H9 (cell line): Measurements from ENCODE around the gene PCDHGA8. TPM values are rescaled to one million over a fixed set of nuclear protein-coding genes. Genes with fewer than 3 reads are reported as not detected.

Source experiments
- DNase-seq: peaks from one replicate; pipeline ENCODE4 v3.0.0-alpha.2; 2017
- H2AFZ ChIP-seq: one replicate; pipeline ENCODE4 v1.6.1; 2013; ENCODE audit warnings: mild to moderate bottlenecking, low read length, control low read depth, moderate library complexity
- H2AK5ac ChIP-seq: 2 replicates; pipeline ENCODE4 v1.6.1; 2013; ENCODE audit warnings: low read length, control low read depth, mixed read lengths; ENCODE audit not compliant: insufficient read length
- H2BK120ac ChIP-seq: one replicate; pipeline ENCODE4 v1.6.1; 2013; ENCODE audit warnings: low read depth, mild to moderate bottlenecking, low read length, control low read depth, inconsistent platforms; ENCODE audit not compliant: poor library complexity, severe bottlenecking
- H2BK12ac ChIP-seq: 2 replicates; pipeline ENCODE4 v1.6.1; 2013; ENCODE audit warnings: low read length, control low read depth, mixed read lengths, low read depth; ENCODE audit not compliant: insufficient read length
- H2BK15ac ChIP-seq: 2 replicates; pipeline ENCODE4 v1.6.1; 2013; ENCODE audit warnings: low read depth, low read length, control low read depth
- H2BK20ac ChIP-seq: one replicate; pipeline ENCODE4 v1.6.1; 2013; ENCODE audit warnings: low read depth, mild to moderate bottlenecking, low read length, control low read depth, inconsistent platforms; ENCODE audit not compliant: poor library complexity, severe bottlenecking
- H2BK5ac ChIP-seq: 2 replicates; pipeline ENCODE4 v1.6.1; 2013; ENCODE audit warnings: low read length, control low read depth, mixed read lengths; ENCODE audit not compliant: insufficient read length
- H3K14ac ChIP-seq: 2 replicates; pipeline ENCODE4 v1.6.1; 2013; ENCODE audit warnings: low read length, control low read depth; ENCODE audit not compliant: insufficient read depth
- H3K18ac ChIP-seq: 2 replicates; pipeline ENCODE4 v1.6.1; 2013; ENCODE audit warnings: low read depth, mild to moderate bottlenecking, mixed read lengths, low read length, control low read depth; ENCODE audit not compliant: insufficient read length
- H3K23ac ChIP-seq: 2 replicates; pipeline ENCODE4 v1.6.1; 2013; ENCODE audit warnings: low read length, control low read depth, mixed read lengths, low read depth; ENCODE audit not compliant: insufficient read length
- H3K23me2 ChIP-seq: 2 replicates; pipeline ENCODE4 v1.6.1; 2013; ENCODE audit warnings: low read depth, mild to moderate bottlenecking, mixed read lengths, low read length, control low read depth; ENCODE audit not compliant: insufficient read length, poor library complexity, severe bottlenecking
- H3K27ac ChIP-seq: 2 replicates; pipeline ENCODE4 v1.5.1; 2013; ENCODE audit warnings: low read length, control low read depth, mixed read lengths, low read depth; ENCODE audit not compliant: insufficient read length
- H3K27me3 ChIP-seq: 2 replicates; pipeline ENCODE4 v1.6.1; 2013; ENCODE audit warnings: low read length, control low read depth, inconsistent platforms; ENCODE audit not compliant: insufficient read depth
- H3K4ac ChIP-seq: 2 replicates; pipeline ENCODE4 v1.6.1; 2013; ENCODE audit warnings: low read depth, mild to moderate bottlenecking, control low read depth, inconsistent platforms, low read length, moderate library complexity
- H3K4me1 ChIP-seq: 2 replicates; pipeline ENCODE4 v1.6.1; 2013; ENCODE audit warnings: low read length, control low read depth, inconsistent platforms; ENCODE audit not compliant: insufficient read depth
- H3K4me2 ChIP-seq: 2 replicates; pipeline ENCODE4 v1.6.1; 2013; ENCODE audit warnings: low read length, control low read depth, mixed read lengths; ENCODE audit not compliant: insufficient read length, insufficient read depth
- H3K56ac ChIP-seq: 2 replicates; pipeline ENCODE4 v1.6.1; 2013; ENCODE audit warnings: low read depth, mild to moderate bottlenecking, mixed read lengths, low read length, control low read depth; ENCODE audit not compliant: insufficient read length
- H3K79me1 ChIP-seq: 2 replicates; pipeline ENCODE4 v1.6.1; 2013; ENCODE audit warnings: low read depth, mild to moderate bottlenecking, moderate library complexity, low read length, control low read depth, inconsistent platforms; ENCODE audit not compliant: insufficient read depth, poor library complexity, severe bottlenecking
- H3K79me2 ChIP-seq: 2 replicates; pipeline ENCODE4 v1.6.1; 2013; ENCODE audit warnings: low read length, control low read depth, inconsistent platforms; ENCODE audit not compliant: insufficient read depth
- H3K9ac ChIP-seq: 2 replicates; pipeline ENCODE4 v1.6.1; 2013; ENCODE audit warnings: low read length, control low read depth, mixed read lengths; ENCODE audit not compliant: insufficient read length; ENCODE audit errors: extremely low read depth
- H3K9me3 ChIP-seq: one replicate; pipeline ENCODE4 v1.6.1; 2013; ENCODE audit warnings: low read depth, low read length, inconsistent platforms; ENCODE audit not compliant: control insufficient read depth
- H3T11ph ChIP-seq: one replicate; pipeline ENCODE4 v1.6.1; 2013; ENCODE audit warnings: mild to moderate bottlenecking, low read length, control low read depth, inconsistent platforms
- H4K20me1 ChIP-seq: one replicate; pipeline ENCODE4 v1.6.1; 2013; ENCODE audit not compliant: control insufficient read depth, insufficient read length, insufficient read depth
- H4K5ac ChIP-seq: 2 replicates; pipeline ENCODE4 v1.6.1; 2013; ENCODE audit warnings: low read depth, mild to moderate bottlenecking, mixed read lengths, low read length, control low read depth; ENCODE audit not compliant: insufficient read length
- H4K8ac ChIP-seq: replicated peaks from 2 replicates; pipeline ENCODE4 v1.6.1; 2013; ENCODE audit warnings: low read length, control low read depth, mixed read lengths, low read depth; ENCODE audit not compliant: insufficient read length
- H4K91ac ChIP-seq: 2 replicates; pipeline ENCODE4 v1.6.1; 2013; ENCODE audit warnings: low read depth, mild to moderate bottlenecking, moderate library complexity, mixed read lengths, low read length, control low read depth; ENCODE audit not compliant: insufficient read length
- H3K27ac Mint-ChIP-seq, 3 experiments: 2 replicates in 2 of 3; 3 replicates in 1 of 3; pipeline ENCODE4 v1.8.0; 2020 to 2021; ENCODE audit warnings: mixed read lengths in 3 of 3, mild to moderate bottlenecking in 1 of 3, moderate library complexity in 1 of 3
- H3K27me3 Mint-ChIP-seq: 2 replicates; pipeline ENCODE4 v1.8.0; 2021; ENCODE audit warnings: low read depth, mild to moderate bottlenecking, moderate library complexity, mixed read lengths
- H3K36me3 Mint-ChIP-seq, 3 experiments: 2 replicates in 2 of 3; 3 replicates in 1 of 3; pipeline ENCODE4 v1.8.0; 2020 to 2021; ENCODE audit warnings: low read depth in 3 of 3, mixed read lengths in 3 of 3; ENCODE audit not compliant: insufficient read depth in 1 of 3
- H3K4me1 Mint-ChIP-seq, 2 experiments: 2 replicates each; pipeline ENCODE4 v1.8.0; 2020; ENCODE audit warnings: mixed read lengths in 2 of 2
- H3K4me3 Mint-ChIP-seq, 2 experiments: 2 replicates in 1 of 2; 3 replicates in 1 of 2; pipeline ENCODE4 v1.8.0; 2020 to 2021; ENCODE audit warnings: mild to moderate bottlenecking in 2 of 2, mixed read lengths in 2 of 2, moderate library complexity in 1 of 2
- H3K9me3 Mint-ChIP-seq, 2 experiments: 2 replicates in 1 of 2; 3 replicates in 1 of 2; pipeline ENCODE4 v1.8.0; 2020; ENCODE audit warnings: mild to moderate bottlenecking in 2 of 2, mixed read lengths in 2 of 2, moderate library complexity in 1 of 2
- CTCF ChIP-seq: fragments of 200-600 bp; sonication (generic); conservative IDR thresholded peaks from 3 replicates; pipeline ENCODE4 v1.8.0; 2021; ENCODE audit warnings: antibody characterized with exemption, mild to moderate bottlenecking
- WGBS: extraction: QIAGEN DNeasy Blood & Tissue Kit; methylation state at CpG from one replicate; pipeline ENCODE4 v1.1.7; 2013; ENCODE audit warnings: missing lambda C conversion rate, low lambda C conversion rate, mixed read lengths; ENCODE audit not compliant: insufficient read length; ENCODE audit errors: extremely low coverage; 5-methylcytosine and 5-hydroxymethylcytosine counted together
- total RNA-seq: library from RNA; stranded (reverse); gene quantifications from 2 replicates; pipeline ENCODE4 v1.2.1, GENCODE V29; 2021

Gene PCDHGA8
- total RNA-seq, 1 experiment from 2014 or later = 0.90 TPM

GRCh38 chr5:141388661-141389060 is 3.8 kb upstream of the PCDHGA8 start:
- WGBS = no CpG with 5 or more reads among the region's 10 CpGs
- Histone ChIP-seq H3K56ac (no peak overlapping the region), H3K4me2 (no peak overlapping the region), H2BK15ac (no peak overlapping the region), H3K4ac (no peak overlapping the region), H3K4me1 (0 out of 2 replicates have a peak, but pooled peaks cover 2% of the 10 kb centered on the region), H3K9ac (no peak overlapping the region), H3K23me2 (no peaks in the 10 kb centered on the region), H3K9me3 (peaks cover 41% of the 10 kb centered on the region), H4K5ac (no peak overlapping the region), H2AK5ac (no peak overlapping the region), H2BK5ac (no peak overlapping the region), H4K20me1 (no peaks in the 10 kb centered on the region), H2BK12ac (no peak overlapping the region), H2BK120ac (no peak overlapping the region), H3K14ac (no peak overlapping the region), H3K27me3 (no peaks in the 10 kb centered on the region), H3K79me1 (no peaks in the 10 kb centered on the region), H2AFZ (no peak overlapping the region), H4K8ac (no peak overlapping the region), H3K18ac (no peak overlapping the region), H3K23ac (no peak overlapping the region), H3K79me2 (no peaks in the 10 kb centered on the region), H3K27ac (no peak overlapping the region), H3T11ph (no peak overlapping the region), H4K91ac (no peak overlapping the region), H2BK20ac (no peak overlapping the region)
- no peak overlapping the region for H3K27ac Mint-ChIP-seq
- no peak for DNase-seq
- no peak overlapping the region for H3K4me3 Mint-ChIP-seq
- TF ChIP-seq CTCF = no peak
- H3K4me1 Mint-ChIP-seq = no peaks in the 10 kb centered on the region
- peaks cover 23 to 62% (median 43%) of the 10 kb centered on the region in 3 experiments for H3K36me3 Mint-ChIP-seq
- peaks cover 69 to 74% of the 10 kb centered on the region in 2 experiments for H3K9me3 Mint-ChIP-seq
- H3K27me3 Mint-ChIP-seq = peaks cover 13% of the 10 kb centered on the region
